ENCODE results near the gene NME7. TPM values are rescaled to one million over a fixed set of nuclear protein-coding genes. Genes with fewer than 3 reads are reported as not detected.
"Not testable (repeated sequence)": the region's sequence is repeated elsewhere in the genome, so short reads cannot be mapped to it uniquely, and the experiment has no call there.

Gene NME7
- total RNA-seq, 2 experiments from 2014 or later = 21.8 to 29.1 TPM

DNA sequence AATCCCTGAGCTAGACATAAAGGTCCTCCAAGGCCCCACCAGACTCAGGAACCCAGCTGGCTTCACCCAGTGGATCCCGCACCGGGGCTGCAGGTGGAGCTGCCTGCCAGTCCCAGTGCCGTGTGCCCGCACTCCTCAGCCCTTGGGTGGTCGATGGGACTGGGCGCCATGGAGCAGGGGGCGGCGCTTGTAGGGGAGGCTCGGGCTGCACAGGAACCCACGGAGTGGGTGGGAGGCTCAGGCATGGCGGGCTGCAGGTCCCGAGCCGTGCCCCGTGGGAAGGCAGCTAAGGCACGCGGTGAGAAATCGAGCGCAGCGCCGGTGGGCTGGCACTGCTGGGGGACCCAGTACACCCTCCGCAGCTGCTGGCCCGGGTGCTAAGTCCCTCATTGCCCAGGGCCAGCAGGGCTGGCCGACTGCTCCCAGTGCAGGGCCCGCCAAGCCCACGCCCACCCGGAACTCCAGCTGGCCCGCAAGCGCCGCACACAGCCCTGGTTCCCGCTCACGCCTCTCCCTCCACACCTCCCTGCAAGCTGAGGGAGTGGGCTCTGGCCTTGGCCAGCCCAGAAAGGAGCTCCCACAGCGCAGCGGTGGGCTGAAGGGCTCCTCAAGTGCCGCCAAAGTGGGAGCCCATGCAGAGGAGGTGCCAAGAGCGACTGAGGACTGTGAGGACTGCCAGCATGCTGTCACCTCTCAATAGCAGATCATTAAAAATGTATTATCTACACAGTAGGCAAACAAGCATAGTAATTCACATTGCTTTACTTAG, 30.5 kb downstream of the NME7 start:
- CTCF ChIA-PET, ATAC-seq: not testable (repeated sequence)

GRCh38 chr1:169334727-169335126, 32.9 kb downstream of the NME7 start:
- DNase-seq, ATAC-seq, H3K27me3 Mint-ChIP-seq, H3K4me3 Mint-ChIP-seq, CTCF ChIA-PET, H3K27ac Mint-ChIP-seq: not testable (repeated sequence)
- Mint-ChIP-seq H3K4me1 (peaks cover 17% of the 10 kb centered on the region), H3K9me3 (ENCODE audit: low read depth) (peaks cover 20% of the 10 kb centered on the region), H3K36me3 (peaks cover 47% of the 10 kb centered on the region)

More for the DNA sequence above, 30.5 kb downstream of the NME7 start:
- H3K4me3 Mint-ChIP-seq, DNase-seq, H3K27ac Mint-ChIP-seq, H3K27me3 Mint-ChIP-seq: not testable (repeated sequence)
- peaks cover 12% of the 10 kb centered on the region for H3K4me1 Mint-ChIP-seq
- H3K36me3 Mint-ChIP-seq = peaks cover 49% of the 10 kb centered on the region
- peaks cover 17% of the 10 kb centered on the region for H3K9me3 Mint-ChIP-seq (ENCODE audit: low read depth)

- Mint-ChIP-seq H3K27ac (no peak overlapping the region), H3K4me1 (peaks cover 35% of the 10 kb centered on the region), H3K27me3 (no peaks in the 10 kb centered on the region), H3K9me3 (ENCODE audit: low read depth) (peaks cover 25% of the 10 kb centered on the region), H3K36me3 (peaks cover 48% of the 10 kb centered on the region), H3K4me3 (no peak overlapping the region)
- no peak for DNase-seq
- CTCF ChIA-PET = no interaction called here
- ATAC-seq = no peak
Measured at GRCh38 chr1:169330927-169331326, 36.7 kb downstream of the NME7 start.

- peaks cover 32% of the 10 kb centered on the region for H3K4me1 Mint-ChIP-seq
Measured at GRCh38 chr1:169329383-169329782, 38.2 kb downstream of the NME7 start.

DNA sequence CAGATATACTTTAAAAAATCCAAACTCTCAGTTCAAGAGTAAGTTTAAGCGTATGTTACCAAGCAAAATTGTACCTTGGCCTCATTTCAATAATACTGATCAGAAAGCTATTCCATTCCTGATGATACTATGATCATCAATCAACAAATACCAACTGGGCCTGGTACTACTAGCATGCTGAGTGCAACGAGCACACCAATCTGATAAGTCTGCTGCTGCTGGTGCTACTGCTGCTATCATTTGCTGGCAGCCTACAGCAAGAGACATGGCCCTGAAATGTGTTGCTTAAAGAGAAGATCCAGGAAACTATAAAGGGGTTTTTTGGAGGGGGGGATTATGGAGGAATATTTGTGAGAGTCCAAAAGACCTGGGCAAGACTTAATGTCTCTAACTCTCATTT, 39.7 kb downstream of the NME7 start:
- no peak for DNase-seq

More at GRCh38 chr1:169329383-169329782, 38.2 kb downstream of the NME7 start:
- Mint-ChIP-seq H3K4me3 (no peak overlapping the region), H3K9me3 (ENCODE audit: low read depth) (peaks cover 20% of the 10 kb centered on the region), H3K36me3 (peaks cover 38% of the 10 kb centered on the region), H3K27ac (no peak overlapping the region), H3K27me3 (no peaks in the 10 kb centered on the region)
- ATAC-seq (no peak), DNase-seq (no peak)
- CTCF ChIA-PET = no interaction called here

DNA sequence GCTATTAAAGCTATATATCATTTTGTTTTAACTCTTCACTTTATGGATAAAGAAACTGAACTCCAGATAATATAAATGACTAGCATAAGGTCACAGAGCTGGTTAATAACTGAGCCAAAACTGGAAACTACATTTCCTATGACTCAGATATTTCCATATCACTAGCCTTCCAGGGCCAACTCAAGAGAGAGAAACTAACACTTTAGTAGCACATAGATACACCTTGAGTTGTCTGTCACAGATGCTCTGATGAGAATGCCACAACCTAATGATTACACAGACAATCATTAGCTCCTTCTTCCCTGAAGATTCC, 40.7 kb downstream of the NME7 start:
- peaks cover 31% of the 10 kb centered on the region for H3K36me3 Mint-ChIP-seq
- CTCF ChIA-PET = interaction anchor here (1.0 kb wide), 1 partner anchor 723 kb away, joined by 5 read pairs; no protein-coding TSS in a partner anchor
- H3K4me1 Mint-ChIP-seq = peaks cover 30% of the 10 kb centered on the region
- no peak for DNase-seq
- H3K27me3 Mint-ChIP-seq = no peaks in the 10 kb centered on the region
- H3K9me3 Mint-ChIP-seq (ENCODE audit: low read depth) = peaks cover 18% of the 10 kb centered on the region
- H3K4me3 Mint-ChIP-seq = no peak overlapping the region
- H3K27ac Mint-ChIP-seq = no peak overlapping the region
- peak; percentile 86 for ATAC-seq

More for the DNA sequence above, 39.7 kb downstream of the NME7 start:
- Mint-ChIP-seq H3K27ac (no peak overlapping the region), H3K27me3 (no peaks in the 10 kb centered on the region), H3K36me3 (peaks cover 35% of the 10 kb centered on the region), H3K4me3 (no peak overlapping the region), H3K4me1 (peaks cover 30% of the 10 kb centered on the region), H3K9me3 (ENCODE audit: low read depth) (peaks cover 19% of the 10 kb centered on the region)
- CTCF ChIA-PET = no interaction called here
- ATAC-seq = no peak

DNA sequence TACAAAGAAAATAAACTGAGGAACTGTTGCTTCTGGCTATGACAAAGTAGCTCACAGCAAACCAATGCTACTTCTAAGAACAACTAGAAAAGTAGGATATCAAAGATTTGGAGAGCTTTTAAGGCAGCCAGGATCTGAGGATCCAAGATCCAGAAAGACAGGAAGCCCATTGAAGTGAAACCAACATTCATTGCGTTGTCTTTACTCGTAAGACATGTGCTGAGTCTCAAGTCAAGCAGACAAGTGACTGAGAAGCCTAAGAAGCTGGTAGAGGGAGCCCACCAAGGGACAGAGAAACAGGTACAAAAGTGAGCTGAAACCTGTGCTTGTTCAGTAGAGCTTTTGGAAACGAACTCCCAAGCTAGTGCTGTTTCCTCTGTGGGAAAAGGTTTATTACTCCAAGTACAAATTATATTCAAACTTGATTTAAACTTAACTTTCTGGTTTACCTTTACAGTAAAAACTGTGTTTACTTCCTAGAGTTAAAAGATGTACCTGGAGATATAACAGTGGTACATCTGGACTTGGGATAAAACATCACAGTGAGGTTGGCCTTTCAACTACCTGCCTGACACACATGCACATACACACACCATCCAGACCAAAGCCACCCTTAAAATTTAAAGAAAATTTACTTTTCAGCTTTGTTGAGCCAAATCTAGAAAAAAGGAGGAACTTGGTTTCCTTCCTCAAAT, 41.2 kb downstream of the NME7 start:
- H3K9me3 Mint-ChIP-seq (ENCODE audit: low read depth) = peaks cover 16% of the 10 kb centered on the region
- H3K27me3 Mint-ChIP-seq = no peaks in the 10 kb centered on the region
- peaks cover 30% of the 10 kb centered on the region for H3K4me1 Mint-ChIP-seq
- CTCF ChIA-PET = interaction anchor here (1.0 kb wide), 1 partner anchor 723 kb away, joined by 5 read pairs; no protein-coding TSS in a partner anchor
- ATAC-seq (no peak), DNase-seq (no peak)
- H3K4me3 Mint-ChIP-seq = no peak overlapping the region
- H3K27ac Mint-ChIP-seq = no peak overlapping the region
- H3K36me3 Mint-ChIP-seq = peaks cover 31% of the 10 kb centered on the region

GRCh38 chr1:169325117-169325516, 42.5 kb downstream of the NME7 start:
- ATAC-seq = no peak
- Mint-ChIP-seq H3K4me1 (peaks cover 27% of the 10 kb centered on the region), H3K27ac (no peak overlapping the region), H3K27me3 (no peaks in the 10 kb centered on the region), H3K36me3 (peaks cover 22% of the 10 kb centered on the region), H3K4me3 (no peak overlapping the region), H3K9me3 (ENCODE audit: low read depth) (peaks cover 11% of the 10 kb centered on the region)
- DNase-seq = no peak
- CTCF ChIA-PET = no interaction called here

GRCh38 chr1:169322138-169322537, 45.5 kb downstream of the NME7 start:
- no peak for DNase-seq
- H3K9me3 Mint-ChIP-seq (ENCODE audit: low read depth) = no peaks in the 10 kb centered on the region
- peaks cover 8% of the 10 kb centered on the region for H3K36me3 Mint-ChIP-seq
- H3K4me3 Mint-ChIP-seq = no peak overlapping the region
- CTCF ChIA-PET = no interaction called here
- H3K27ac Mint-ChIP-seq = no peak overlapping the region
- H3K27me3 Mint-ChIP-seq = no peaks in the 10 kb centered on the region
- H3K4me1 Mint-ChIP-seq = peaks cover 11% of the 10 kb centered on the region
- ATAC-seq = no peak

DNA sequence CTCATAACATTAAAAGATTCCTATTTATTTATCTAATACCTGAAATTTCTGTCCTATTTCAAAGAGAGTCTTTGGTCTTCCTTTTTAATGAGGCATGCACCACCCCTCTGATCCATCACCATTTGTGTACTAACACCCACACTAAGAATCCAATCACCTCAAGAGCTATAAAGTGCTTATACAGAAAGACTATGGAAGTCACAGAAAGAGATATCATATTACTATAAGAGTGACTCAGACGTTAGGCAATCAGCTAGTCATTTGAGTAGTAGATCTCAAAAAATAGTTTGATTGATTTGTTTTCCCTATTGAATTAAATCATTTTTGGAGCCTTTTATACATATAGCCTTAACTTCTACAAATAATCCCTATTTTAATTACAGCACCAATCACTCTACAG, 46.1 kb downstream of the NME7 start:
- Mint-ChIP-seq H3K9me3 (ENCODE audit: low read depth) (no peaks in the 10 kb centered on the region), H3K27me3 (no peaks in the 10 kb centered on the region), H3K27ac (no peak overlapping the region), H3K36me3 (peaks cover 8% of the 10 kb centered on the region), H3K4me1 (peaks cover 5% of the 10 kb centered on the region), H3K4me3 (no peak overlapping the region)
- CTCF ChIA-PET = no interaction called here
- ATAC-seq = no peak
- DNase-seq = no peak

GRCh38 chr1:169318536-169319244, 48.9 kb downstream of the NME7 start:
- Mint-ChIP-seq H3K36me3 (peaks cover 8% of the 10 kb centered on the region), H3K9me3 (ENCODE audit: low read depth) (no peaks in the 10 kb centered on the region), H3K4me3 (no peak overlapping the region), H3K27me3 (no peaks in the 10 kb centered on the region), H3K4me1 (peaks cover 1% of the 10 kb centered on the region), H3K27ac (no peak overlapping the region)
- ATAC-seq (no peak), DNase-seq (no peak)
- CTCF ChIA-PET = no interaction called here

- ATAC-seq (no peak), DNase-seq (no peak)
- Mint-ChIP-seq H3K4me3 (no peak overlapping the region), H3K27me3 (no peaks in the 10 kb centered on the region), H3K9me3 (ENCODE audit: low read depth) (no peaks in the 10 kb centered on the region), H3K4me1 (peaks cover 17% of the 10 kb centered on the region), H3K36me3 (peaks cover 7% of the 10 kb centered on the region), H3K27ac (no peak overlapping the region)
- CTCF ChIA-PET = no interaction called here
Measured at GRCh38 chr1:169316556-169316955, 51.0 kb downstream of the NME7 start.

DNA sequence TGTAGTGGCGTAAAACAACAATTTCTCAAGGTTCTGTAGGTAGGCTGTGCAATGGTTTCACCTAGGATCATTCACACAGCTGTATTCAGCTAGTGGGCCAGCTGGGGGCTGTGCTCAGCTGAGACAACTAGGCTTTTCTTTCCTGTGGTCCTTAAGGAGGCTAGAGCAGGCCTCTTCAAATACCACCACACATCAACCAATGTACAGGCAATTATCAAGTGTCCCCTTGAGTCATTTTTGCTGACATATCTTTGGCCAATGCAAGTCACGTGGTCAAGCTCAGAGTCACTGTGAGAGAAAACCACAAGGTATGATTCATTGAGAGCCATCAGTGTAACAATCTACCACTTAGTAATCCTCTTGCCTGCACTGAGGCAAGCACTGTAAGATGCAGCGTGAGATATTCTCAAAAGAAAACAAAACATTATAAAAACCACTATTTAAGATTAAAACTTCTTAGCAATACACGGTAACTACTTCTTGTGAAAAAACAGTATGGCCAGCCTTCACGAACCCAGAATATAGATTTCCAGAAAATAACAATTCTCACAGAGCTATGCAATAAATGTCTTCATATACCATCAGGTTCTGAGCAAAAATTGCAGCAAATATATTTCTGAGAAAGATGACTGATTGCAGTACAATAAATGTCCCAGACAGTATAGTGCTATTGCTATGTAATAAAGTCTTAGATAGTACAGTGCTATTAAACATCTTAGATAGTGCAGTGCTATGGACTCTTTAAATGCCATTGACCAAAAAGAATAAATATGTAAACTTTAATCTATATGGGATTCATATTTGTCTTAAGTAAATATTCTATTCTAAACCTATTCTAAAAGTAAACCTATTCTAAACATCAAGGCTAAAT, 55.3 kb downstream of the NME7 start:
- peak overlapping the region; percentile 79 for H3K27ac Mint-ChIP-seq
- peaks cover 13% of the 10 kb centered on the region for H3K36me3 Mint-ChIP-seq
- no peaks in the 10 kb centered on the region for H3K27me3 Mint-ChIP-seq
- CTCF ChIA-PET = interaction anchor here (0.5 kb wide), 1 partner anchor 36 kb away, joined by 4 read pairs; no protein-coding TSS in a partner anchor
- ATAC-seq = peak; percentile 93
- H3K4me1 Mint-ChIP-seq = peaks cover 24% of the 10 kb centered on the region
- H3K4me3 Mint-ChIP-seq = peak overlapping the region; percentile 40
- H3K9me3 Mint-ChIP-seq (ENCODE audit: low read depth) = no peaks in the 10 kb centered on the region
- peak; percentile 86 for DNase-seq

Measured in activated CD8-positive, alpha-beta memory T cell treated with anti-CD3 and anti-CD28 coated beads, Interleukin-2, amount 10 ng/mL, durations not matched to agents 7 days and 5 days (primary cell).